ENCODE results near the gene DUS3L.

DUS3L gene

GRCh38 chr19:5790559-5791520 lies at the start of gene DUS3L:
TSS of gene DUS3L (minus strand) at chr19:5791163. CDS start at chr19:5791141, 22 bp downstream.
- peak; percentile 100 for DNase-seq (ENCODE audit: low spot score)

DNA sequence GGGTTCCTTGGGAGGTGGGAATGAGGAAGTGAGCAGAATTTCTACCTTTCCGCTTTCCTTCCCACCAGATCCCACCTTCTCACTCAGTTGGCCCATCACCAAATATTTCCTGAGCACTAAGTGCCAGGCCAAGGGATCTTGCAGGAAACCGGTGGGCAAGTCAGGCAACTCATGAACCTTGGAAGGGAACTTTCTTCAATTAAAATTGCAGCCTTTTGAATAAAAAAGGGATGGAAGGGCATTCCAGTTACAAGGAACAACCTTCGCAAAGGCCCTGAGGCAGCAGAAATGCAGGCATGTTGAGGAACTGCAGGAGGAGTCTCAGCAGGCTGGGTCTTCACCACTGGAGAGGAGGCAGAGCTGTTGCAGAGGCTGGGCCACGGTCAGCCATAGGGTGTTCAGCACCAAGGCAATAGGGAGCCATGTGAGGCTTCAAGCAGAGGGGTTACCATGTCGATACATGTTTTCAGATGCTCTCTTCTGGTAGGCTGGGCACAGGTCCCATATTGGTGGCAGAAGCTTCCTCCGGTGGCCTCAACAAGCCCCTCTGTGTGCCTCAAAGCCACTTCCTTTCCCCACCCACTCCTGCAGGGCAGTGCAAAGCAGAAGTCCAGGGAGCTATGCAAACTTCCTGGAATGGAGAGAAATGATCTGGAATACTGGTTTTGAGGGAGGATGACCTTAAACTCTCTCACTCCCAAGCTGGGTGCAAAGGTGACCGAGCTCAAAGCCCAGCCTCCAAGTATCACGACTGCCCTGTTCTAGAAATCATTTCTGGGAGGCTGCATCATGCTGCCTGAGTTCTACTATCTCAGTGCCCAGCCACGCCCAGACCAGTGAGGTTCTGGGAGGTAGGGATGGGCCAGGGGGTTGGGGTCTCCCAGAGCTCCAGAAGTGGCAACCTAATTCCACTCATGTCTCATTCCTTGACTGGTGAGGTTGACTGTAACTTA lies 48.4 kb upstream of the DUS3L start, which contains the start of gene FUT6:
FUT6 (minus strand) TSS at position 638 of the 953 bp plus-strand sequence. CDS start 7,135 bp downstream, outside the sequence.
- no peak for DNase-seq (ENCODE audit: low spot score)

DNA sequence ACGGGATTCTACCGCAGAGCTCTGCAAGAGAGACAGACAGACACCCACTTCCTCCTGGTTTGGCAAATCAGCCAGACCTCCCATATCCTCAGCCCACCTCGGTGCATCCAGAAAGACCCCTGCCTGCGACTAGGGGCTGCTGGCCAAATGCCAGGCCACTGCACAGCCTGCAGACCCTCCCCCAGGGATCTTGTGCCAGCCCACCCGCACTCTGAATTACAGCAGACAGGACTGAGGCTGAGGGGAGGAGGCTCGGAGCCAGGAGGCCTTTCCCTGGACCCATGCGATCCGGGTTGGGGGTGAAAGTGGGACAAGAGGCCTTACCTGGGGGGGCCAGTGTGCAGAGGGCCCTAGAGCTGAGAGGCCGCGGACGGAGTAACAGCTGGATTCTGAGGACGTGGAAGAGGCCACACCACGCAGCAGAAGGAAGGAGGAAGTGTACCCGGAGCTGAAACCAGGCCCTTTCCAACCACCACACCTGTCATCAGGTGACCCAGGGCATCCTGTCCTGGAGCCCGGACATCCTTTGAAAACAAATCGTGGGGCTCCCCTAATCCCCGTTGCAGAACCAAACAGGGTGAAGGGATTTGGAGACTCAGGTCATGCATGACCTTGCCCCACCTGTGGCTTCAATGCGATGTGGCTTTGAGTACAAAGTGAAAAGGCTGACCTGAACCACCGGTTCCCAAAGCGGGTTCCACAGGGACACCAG lies 47.5 kb upstream of the DUS3L start:
- DNase-seq (ENCODE audit: low spot score) = no peak

GRCh38 chr19:5837761-5838352 lies 46.9 kb upstream of the DUS3L start:
- no peak for DNase-seq (ENCODE audit: low spot score)

DNA sequence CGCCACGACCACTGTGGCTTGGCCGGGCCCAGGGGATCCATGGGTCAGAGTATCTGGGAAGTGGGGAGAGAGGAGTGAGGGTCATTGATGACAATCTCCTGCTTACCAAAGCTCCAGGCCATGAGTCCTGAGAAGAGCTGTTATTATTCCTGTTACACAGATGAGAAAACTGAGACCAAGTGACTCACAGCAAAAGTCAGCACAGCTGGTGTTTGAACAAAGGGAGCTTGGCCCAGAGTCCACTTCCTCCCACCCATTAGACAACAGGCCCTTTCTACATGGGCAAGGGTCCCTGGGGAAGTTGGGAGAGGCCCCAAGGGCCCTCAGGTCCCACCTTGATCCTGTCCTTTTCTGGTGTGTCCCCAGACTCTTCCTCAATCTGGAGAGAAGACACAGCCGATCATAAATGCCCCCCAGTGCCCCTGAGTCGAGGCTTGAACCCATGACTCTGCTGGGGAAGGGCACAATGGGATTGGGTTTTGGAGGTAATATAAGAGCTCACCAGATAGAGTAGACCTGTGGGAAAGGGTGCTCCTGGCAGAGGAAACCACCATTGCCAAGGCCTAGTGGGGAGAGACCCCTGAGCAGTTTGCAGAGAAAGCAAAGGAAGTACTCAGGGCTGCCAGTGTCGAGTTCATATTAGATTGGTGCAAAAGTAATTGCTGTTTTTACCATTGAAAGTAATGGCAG lies 41.7 kb upstream of the DUS3L start:
- no peak for DNase-seq (ENCODE audit: low spot score)

DNA sequence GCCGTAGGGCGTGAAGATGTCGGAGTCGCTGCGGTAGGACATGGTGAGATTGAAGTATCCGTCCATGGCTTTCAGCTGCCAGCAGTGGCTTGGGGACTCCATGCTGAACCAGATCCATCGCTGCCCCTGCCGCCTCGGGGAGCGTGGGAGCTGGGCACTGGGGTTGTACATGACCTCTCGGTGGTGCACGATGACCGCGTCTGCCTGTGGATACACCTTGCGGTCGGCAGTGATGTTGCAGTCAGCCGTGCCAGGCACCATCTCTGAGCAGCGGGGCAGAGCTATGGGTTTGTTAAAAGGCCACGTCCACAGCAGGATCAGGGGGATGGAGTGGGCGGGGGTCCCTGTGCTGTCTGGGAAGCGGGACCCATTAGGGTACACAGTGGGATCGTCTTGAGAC lies 41.1 kb upstream of the DUS3L start:
- no peak for DNase-seq (ENCODE audit: low spot score)

DNA sequence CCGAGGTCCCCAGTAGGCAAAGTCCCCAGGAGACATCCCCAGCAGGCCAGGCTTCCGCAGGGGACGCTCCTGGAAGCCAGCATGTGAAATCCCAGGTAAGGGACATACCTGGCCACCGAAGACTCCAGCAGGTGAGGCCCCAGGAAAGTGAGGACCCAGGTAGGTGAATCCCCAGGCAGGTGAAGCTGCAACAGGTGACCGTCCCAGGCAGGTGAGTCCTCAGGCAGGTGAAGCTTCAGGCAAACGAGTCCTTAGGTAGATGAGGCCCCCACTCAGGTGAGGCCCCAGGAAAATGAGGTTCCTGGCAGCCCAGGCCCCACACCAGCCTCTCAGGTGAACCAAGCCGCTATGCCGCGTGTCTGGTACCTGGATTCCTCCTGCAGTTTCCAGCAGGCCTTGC lies 40.2 kb upstream of the DUS3L start:
- DNase-seq (ENCODE audit: low spot score) = no peak

DNA sequence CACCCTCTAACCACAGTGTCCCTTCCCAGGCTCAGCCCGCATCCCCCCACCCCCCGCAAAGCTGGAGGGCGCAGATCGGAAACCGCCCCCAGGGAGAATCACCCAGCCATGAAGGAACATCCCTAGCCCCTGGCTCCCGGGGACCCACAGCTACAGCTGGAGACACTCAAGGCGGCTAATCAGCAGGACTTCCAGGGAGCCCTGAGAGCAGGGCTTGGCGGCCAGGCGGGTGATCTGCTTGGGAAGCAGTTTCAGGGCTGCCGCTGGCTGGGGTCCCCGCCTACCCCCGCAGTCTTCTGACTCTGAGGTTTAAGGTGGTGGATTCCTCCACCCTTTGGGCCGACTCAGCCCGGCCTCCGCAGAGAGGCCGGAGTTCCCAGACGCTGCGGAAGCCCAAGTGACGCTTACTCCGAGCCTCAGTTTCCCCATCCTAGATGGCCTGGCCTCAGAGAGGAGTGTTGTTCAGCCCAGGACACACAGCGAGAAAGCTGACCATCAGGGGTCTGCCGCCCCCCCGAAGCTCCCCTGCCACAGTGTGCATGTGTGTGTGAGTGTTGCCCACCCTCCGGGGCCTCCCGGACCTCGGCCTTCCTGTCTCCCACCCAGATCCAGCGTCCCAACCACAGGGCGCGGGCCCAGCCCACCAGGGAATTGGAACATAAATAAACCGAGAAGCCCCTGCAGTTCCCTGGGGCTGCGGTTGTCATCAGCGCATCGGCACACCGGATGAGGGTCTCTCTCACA lies 38.8 kb upstream of the DUS3L start:
- no peak for DNase-seq (ENCODE audit: low spot score)

GRCh38 chr19:5828661-5829566 lies 38.0 kb upstream of the DUS3L start:
- DNase-seq (ENCODE audit: low spot score) = no peak

DNA sequence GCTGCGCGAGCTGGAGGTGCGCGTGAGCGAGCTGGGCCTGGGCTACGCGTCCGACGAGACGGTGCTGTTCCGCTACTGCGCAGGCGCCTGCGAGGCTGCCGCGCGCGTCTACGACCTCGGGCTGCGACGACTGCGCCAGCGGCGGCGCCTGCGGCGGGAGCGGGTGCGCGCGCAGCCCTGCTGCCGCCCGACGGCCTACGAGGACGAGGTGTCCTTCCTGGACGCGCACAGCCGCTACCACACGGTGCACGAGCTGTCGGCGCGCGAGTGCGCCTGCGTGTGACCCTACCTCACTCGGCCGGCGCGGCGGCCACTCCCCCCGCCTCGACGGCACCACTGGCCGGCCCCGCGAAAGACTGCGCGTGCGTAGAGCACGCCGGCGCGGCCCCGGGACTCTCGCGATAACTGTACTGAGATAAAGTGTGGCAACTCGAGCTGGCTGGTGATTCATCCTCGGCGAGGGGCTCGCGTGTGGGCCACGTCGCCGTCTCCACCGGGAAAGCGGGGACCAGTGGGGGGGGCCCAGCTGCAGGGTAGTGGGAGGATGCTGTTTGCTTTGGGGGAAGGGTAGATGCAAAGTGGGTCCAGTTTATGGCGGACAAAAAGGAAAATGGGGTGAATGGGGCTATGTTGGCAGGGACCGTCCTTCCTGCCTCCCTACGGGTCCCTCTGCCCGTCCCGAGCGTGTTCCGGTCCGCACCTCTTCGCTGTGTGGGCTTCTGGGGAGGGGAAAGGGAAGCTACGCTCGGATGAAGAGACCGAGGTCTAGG lies 37.1 kb upstream of the DUS3L start:
- DNase-seq (ENCODE audit: low spot score) = peak; percentile 95

DNA sequence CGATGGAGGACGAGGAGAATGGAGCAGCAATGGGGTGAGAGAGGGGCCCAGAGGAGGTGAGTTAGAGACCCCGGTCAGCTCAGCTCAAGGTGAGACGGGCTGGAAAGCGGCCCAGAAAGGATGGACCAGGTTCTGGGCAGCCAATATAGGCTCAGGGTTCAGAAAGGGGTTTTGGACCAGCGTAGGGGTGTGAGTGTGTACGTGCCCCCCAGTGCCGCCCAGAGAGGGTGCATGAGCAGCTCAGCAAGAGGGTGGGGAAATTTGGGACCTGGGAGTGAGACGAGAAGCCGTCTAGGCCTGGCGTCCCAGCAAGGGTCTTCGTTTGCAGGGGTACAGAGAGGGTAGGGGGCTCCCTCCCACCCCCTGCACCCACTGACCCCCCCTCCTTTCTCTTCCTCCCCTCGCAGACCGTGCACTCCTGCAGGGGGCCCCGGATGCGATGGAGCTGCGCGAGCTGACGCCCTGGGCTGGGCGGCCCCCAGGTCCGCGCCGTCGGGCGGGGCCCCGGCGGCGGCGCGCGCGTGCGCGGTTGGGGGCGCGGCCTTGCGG lies 36.5 kb upstream of the DUS3L start:
- DNase-seq (ENCODE audit: low spot score) = no peak

DNA sequence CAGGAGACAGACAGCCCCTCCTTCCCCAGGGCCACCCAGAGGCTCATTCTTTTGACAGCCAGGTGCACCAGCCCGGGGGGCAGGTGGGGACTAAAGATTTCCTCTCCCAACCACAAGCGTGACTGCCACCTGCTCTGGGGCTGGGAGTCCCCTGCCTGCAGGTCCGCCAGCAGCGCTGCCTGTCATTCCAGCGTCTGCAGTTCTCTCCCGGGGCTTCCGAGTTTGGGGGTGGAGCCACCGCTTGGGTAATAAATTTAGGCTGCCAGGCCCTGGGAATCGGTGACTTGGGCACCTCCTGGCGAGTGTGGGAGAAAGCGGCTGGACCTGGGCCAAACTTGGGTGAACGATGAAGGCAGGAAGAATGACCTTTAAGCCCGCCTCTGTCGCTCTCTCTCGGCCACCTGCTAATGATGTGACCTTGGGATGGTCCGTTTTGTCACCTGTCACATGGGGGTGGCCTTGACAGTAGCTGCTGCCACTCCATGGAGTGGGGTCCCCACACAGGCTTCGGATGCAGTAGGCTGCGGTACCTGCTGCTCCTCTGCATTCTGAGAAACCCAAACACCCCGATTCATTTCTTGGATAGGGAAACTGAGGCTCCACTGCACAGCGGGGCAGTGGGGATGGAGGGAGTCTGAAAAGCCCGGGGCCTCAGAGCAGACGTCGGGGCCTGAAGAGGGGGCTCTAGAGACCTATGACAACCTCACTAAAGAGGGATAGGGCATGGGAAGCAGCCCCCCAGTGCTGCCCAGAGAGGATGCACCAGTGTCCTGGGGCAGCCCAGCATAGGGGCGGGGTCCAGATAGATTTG lies 35.8 kb upstream of the DUS3L start:
- DNase-seq (ENCODE audit: low spot score) = peak; percentile 57

GRCh38 chr19:5825178-5825577 lies 34.2 kb upstream of the DUS3L start:
- DNase-seq (ENCODE audit: low spot score) = no peak

- DNase-seq (ENCODE audit: low spot score) = no peak
Measured at GRCh38 chr19:5824751-5825150, 33.8 kb upstream of the DUS3L start.

- DNase-seq (ENCODE audit: low spot score) = no peak
Measured at GRCh38 chr19:5823579-5824281, 32.8 kb upstream of the DUS3L start.

GRCh38 chr19:5822181-5822844 lies 31.4 kb upstream of the DUS3L start:
- no peak for DNase-seq (ENCODE audit: low spot score)
